ENCODE data around the gene AGPAT3. TPM values are rescaled to one million over a fixed set of nuclear protein-coding genes. Genes with fewer than 3 reads are reported as not detected.

AGPAT3 gene
- total RNA-seq, 6 experiments from 2014 or later = 56.9 to 111 (median 95.3) TPM

DNA sequence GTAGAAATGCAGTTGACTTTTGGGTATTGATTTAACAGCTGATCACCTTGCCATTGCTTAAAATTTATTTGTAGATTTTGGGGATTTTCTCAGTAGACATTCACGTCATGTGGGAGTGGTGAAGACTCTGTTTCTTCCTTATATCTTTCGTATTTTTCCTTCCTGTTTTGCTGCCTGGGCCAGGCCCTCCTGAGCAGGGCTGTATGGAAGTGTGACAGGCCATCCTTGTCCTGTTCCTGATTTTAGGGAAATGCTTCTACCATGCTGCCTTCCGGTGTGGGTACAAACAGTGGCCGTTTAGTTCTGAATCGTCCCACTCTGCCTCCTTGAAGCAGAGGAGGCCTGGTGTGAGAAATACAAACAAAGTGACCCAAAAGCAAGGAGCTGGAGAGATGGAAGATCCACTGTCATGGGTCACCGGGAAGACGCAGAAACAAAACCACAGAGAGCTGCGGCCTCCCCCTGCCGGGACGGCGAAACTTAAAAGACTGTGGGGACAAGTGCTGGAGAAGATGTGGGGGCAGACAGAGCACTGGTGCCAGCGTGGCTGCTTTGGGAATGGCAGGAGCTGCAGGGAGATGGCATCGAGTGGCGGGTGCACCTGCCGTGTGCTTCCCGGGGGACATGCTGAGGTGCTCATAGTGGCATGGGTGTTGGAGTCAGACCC, 7.6 kb downstream of the AGPAT3 start:
- no peak overlapping the region for H3K4me3 ChIP-seq
- no peaks in the 10 kb centered on the region for H3K9me3 ChIP-seq
- no peak for DNase-seq
- no peaks in the 10 kb centered on the region for H3K27me3 ChIP-seq
- 71% methylated on average over 13 of the region's 16 CpGs for WGBS (ENCODE audit: insufficient coverage, low coverage, low lambda C conversion rate, missing lambda C conversion rate)
- no peak overlapping the region for H3K27ac ChIP-seq
- intact Hi-C loops (cut with DNase I) = no loop called here
- ATAC-seq = peak in 2 of 4 donors; percentile 18 to 33
- no peak for TF ChIP-seq POLR2A (IDR thresholded peaks at IDR 0.05)
- TF ChIP-seq, protein P1, sequence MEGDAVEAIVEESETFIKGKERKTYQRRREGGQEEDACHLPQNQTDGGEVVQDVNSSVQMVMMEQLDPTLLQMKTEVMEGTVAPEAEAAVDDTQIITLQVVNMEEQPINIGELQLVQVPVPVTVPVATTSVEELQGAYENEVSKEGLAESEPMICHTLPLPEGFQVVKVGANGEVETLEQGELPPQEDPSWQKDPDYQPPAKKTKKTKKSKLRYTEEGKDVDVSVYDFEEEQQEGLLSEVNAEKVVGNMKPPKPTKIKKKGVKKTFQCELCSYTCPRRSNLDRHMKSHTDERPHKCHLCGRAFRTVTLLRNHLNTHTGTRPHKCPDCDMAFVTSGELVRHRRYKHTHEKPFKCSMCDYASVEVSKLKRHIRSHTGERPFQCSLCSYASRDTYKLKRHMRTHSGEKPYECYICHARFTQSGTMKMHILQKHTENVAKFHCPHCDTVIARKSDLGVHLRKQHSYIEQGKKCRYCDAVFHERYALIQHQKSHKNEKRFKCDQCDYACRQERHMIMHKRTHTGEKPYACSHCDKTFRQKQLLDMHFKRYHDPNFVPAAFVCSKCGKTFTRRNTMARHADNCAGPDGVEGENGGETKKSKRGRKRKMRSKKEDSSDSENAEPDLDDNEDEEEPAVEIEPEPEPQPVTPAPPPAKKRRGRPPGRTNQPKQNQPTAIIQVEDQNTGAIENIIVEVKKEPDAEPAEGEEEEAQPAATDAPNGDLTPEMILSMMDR (IDR thresholded peaks at IDR 0.05) = no peak
- H3K4me1 ChIP-seq = peaks cover 0 to 24% (median 13%) of the 10 kb centered on the region in 4 donors
- H3K36me3 ChIP-seq = no peaks in the 10 kb centered on the region

DNA sequence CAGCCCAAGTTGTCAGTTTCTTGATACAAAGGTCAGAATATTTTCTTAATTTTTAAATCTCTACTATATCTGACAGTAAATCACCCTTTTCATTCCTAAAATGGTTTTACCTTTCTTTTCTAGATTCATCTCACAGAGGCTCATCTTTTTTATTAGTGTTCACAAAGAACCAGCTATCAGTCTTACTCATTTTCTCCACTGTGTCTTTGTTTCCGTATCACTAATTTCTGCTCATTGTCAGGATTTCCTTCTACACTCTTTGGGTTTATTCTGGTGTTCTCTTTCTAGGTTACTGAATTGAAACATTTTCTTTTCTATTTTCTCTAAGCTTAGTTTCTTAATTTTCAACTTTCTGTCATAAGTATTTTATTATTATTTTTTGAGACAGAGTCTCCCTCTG, 8.7 kb downstream of the AGPAT3 start:
- 72% methylated on average over 1 of the region's 1 CpG for WGBS (ENCODE audit: insufficient coverage, low coverage, low lambda C conversion rate, missing lambda C conversion rate)
- no peaks in the 10 kb centered on the region for H3K9me3 ChIP-seq
- intact Hi-C loops (cut with DNase I) = no loop called here
- H3K27me3 ChIP-seq = no peaks in the 10 kb centered on the region
- no peak for TF ChIP-seq POLR2A (IDR thresholded peaks at IDR 0.05)
- TF ChIP-seq, protein P1 (IDR thresholded peaks at IDR 0.05) = no peak
- DNase-seq = no peak
- no peak overlapping the region for H3K27ac ChIP-seq
- no peaks in the 10 kb centered on the region for H3K36me3 ChIP-seq
- no peak for ATAC-seq
- peaks cover 0 to 22% (median 11%) of the 10 kb centered on the region in 4 donors for H3K4me1 ChIP-seq
- H3K4me3 ChIP-seq = no peak overlapping the region

DNA sequence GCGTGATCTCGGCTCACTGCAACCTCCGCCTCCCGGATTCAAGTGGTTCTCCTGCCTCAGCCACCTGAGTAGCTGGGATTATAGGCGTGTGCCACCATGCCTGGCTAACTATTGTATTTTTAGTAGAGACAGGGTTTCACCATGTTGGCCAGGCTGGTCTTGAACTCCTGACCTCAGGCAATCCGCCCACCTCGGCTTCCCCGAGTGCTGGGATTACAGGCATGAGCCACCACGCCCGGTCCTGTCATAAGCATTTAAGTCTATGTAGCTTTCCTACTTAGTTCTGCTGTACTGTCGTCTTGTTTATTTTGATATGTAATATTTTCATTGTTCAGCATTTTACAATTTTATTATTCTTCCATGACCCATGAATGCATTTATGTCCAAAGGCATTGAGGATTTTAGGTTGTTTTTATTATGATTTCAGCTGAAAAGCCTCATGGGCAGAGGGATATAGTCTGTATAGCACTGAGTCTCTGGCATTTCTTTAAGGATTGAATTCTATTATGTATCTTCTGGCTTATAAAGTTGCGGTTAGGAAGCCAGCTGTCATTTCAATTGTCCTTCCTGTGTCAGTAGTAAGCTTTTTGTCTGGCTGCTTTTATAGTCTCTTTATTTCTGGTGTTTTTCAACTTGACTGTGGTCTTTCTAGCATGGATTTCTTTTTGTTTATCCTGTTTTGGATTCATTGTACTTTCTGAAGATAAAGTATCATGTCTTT, 9.2 kb downstream of the AGPAT3 start:
- H3K4me3 ChIP-seq = no peak overlapping the region
- 61% methylated on average over 12 of the region's 12 CpGs for WGBS (ENCODE audit: insufficient coverage, low coverage, low lambda C conversion rate, missing lambda C conversion rate)
- no peaks in the 10 kb centered on the region for H3K9me3 ChIP-seq
- DNase-seq (no peak), ATAC-seq (no peak)
- TF ChIP-seq POLR2A (IDR thresholded peaks at IDR 0.05) = no peak
- TF ChIP-seq, protein P1 (IDR thresholded peaks at IDR 0.05) = no peak
- no peaks in the 10 kb centered on the region for H3K27me3 ChIP-seq
- H3K36me3 ChIP-seq = no peaks in the 10 kb centered on the region
- H3K27ac ChIP-seq = no peak overlapping the region
- H3K4me1 ChIP-seq = peaks cover 0 to 19% (median 6%) of the 10 kb centered on the region in 4 donors
- intact Hi-C loops (cut with DNase I) = no loop called here

DNA sequence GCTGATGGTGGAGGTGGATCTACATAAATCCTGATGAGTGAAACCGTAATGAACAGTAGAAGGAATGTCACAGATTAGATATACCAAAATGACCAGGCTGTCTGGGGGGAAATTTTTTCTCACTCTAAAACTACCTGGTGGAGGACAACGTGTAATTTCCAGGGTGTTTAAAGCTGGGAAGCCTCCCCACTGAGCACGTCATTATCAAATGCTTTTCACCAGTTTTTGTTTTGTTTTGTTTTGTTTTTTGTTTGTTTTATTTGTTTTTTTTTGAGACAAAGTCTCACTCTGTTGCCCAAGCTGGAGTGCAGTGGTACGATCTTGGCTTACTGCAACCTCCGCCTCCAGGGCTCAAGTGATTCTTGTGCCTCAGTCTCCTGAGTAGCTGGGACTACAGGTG, 11.6 kb downstream of the AGPAT3 start:
- intact Hi-C loops (cut with DNase I) = no loop called here
- no peak for ATAC-seq
- no peaks in the 10 kb centered on the region for H3K27me3 ChIP-seq
- H3K4me3 ChIP-seq = no peak overlapping the region
- DNase-seq = no peak
- no peaks in the 10 kb centered on the region for H3K36me3 ChIP-seq
- H3K27ac ChIP-seq = no peak overlapping the region
- no peak for TF ChIP-seq POLR2A (IDR thresholded peaks at IDR 0.05)
- TF ChIP-seq, protein P1 (IDR thresholded peaks at IDR 0.05) = no peak
- H3K4me1 ChIP-seq = peaks cover 0 to 22% (median 6%) of the 10 kb centered on the region in 4 donors
- WGBS (ENCODE audit: insufficient coverage, low coverage, low lambda C conversion rate, missing lambda C conversion rate) = 89% methylated on average over 5 of the region's 5 CpGs
- no peaks in the 10 kb centered on the region for H3K9me3 ChIP-seq

All from right lobe of liver (tissue), 6 donors.